GM13977 (cell line): ENCODE measurements around the gene CCDC88C.

Experiments used
- DNase-seq: peaks from one replicate; pipeline ENCODE4 v3.0.0; 2012; ENCODE audit warnings: low spot score
- in situ Hi-C: fragments of 300-500 bp; cut with MboI; formaldehyde crosslinking; loops from one replicate; pipeline ENCODE4 v1.12.0; 2022; ENCODE audit warnings: low sequenced_read_pairs, low pct_unique_long_range_greater_than_20kb, mixed read lengths, inconsistent platforms; ENCODE audit not compliant: unreplicated experiment
- TF ChIP-seq, protein P1 (sequence below): IDR thresholded peaks from 2 replicates; pipeline ENCODE4 v1.5.1; 2012; ENCODE audit warnings: mild to moderate bottlenecking, control low read depth; ENCODE audit not compliant: insufficient read depth; ENCODE audit errors: extremely low read depth, missing control alignments

The CCDC88C gene

DNA sequence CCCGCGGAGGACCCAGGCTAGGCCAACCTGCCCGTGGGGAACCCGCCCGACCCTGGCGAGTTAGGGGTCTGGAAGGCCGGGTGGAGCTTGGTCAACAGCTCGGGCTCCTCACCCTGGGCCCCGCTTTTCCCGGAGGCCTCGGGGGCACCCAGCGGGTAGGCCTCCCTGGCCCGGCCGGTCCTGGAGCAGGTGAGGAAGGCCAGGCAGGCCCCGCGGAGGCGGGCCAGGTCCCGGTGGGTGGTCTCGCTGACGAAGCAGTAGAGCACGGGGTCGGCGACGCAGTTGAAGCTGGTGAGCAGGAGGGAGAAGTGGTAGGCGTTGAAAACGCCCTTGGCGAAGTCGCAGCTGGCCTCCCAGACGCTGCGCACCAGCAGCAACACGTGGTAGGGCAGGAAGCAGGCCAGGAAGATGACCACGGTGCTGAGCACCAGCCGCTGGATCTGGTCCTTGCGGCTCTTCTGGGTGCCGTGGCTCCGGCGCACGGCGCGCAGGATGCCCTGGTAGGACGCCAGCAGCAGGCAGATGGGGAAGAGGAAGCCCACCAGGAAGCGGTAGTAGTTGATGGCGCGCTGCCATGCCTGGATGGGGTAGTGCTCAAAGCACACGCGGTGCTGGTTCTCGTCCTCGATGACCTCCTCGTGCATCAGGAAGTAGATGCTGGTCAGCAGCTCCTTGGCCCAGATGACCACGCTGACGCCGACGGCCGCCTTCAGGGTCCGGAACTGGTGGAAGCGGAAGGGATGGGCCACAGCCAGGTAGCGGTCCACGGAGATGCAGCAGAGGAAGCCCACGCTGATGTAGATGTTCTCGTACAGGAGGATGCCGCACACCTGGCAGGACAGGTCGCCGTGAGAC, 183.5 kb downstream of the CCDC88C start:
- in situ Hi-C loops = no loop called here
- TF ChIP-seq, protein P1, sequence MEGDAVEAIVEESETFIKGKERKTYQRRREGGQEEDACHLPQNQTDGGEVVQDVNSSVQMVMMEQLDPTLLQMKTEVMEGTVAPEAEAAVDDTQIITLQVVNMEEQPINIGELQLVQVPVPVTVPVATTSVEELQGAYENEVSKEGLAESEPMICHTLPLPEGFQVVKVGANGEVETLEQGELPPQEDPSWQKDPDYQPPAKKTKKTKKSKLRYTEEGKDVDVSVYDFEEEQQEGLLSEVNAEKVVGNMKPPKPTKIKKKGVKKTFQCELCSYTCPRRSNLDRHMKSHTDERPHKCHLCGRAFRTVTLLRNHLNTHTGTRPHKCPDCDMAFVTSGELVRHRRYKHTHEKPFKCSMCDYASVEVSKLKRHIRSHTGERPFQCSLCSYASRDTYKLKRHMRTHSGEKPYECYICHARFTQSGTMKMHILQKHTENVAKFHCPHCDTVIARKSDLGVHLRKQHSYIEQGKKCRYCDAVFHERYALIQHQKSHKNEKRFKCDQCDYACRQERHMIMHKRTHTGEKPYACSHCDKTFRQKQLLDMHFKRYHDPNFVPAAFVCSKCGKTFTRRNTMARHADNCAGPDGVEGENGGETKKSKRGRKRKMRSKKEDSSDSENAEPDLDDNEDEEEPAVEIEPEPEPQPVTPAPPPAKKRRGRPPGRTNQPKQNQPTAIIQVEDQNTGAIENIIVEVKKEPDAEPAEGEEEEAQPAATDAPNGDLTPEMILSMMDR = no peak
- no peak for DNase-seq

- in situ Hi-C loops = no loop called here
- TF ChIP-seq, protein P1 = no peak
- DNase-seq = no peak
These were observed 185.0 kb downstream of the CCDC88C start for GRCh38 chr14:91232603-91233002.

GRCh38 chr14:91232052-91232451, 185.6 kb downstream of the CCDC88C start:
- TF ChIP-seq, protein P1 = no peak
- no peak for DNase-seq
- in situ Hi-C loops = no loop called here

DNA sequence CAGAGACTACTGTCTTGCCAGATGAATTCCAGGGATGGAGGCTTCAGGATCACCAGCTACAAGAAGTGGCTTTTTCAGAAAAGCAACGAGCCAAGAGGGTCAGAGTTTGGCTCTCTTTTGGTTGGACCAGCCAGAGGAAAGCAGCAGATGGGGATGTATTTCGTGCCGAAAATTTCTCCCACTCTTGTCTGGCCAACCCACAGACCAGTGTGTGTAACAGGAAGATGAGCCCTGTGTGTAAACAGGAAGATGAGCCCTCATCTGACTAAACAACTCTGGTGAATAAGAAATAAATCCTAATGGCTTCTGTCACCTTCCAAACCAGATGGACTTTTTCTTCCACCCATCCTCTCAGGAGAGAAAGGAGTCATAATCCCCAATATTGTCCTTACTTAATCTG, 186.2 kb downstream of the CCDC88C start:
- in situ Hi-C loops = no loop called here
- DNase-seq = no peak
- TF ChIP-seq, protein P1 = no peak

GRCh38 chr14:91230397-91231035, 187.1 kb downstream of the CCDC88C start:
- TF ChIP-seq, protein P1 = no peak
- DNase-seq = no peak
- in situ Hi-C loops = no loop called here

GRCh38 chr14:91229743-91230200, 187.8 kb downstream of the CCDC88C start:
- in situ Hi-C loops = no loop called here
- peak; percentile 83 for DNase-seq
- TF ChIP-seq, protein P1 = no peak
